Measurements from ENCODE around the gene BEAN1. TPM values are rescaled to one million over a fixed set of nuclear protein-coding genes. Genes with fewer than 3 reads are reported as not detected.

The BEAN1 gene
- total RNA-seq, 1 donor from 2014 or later = not detected

DNA sequence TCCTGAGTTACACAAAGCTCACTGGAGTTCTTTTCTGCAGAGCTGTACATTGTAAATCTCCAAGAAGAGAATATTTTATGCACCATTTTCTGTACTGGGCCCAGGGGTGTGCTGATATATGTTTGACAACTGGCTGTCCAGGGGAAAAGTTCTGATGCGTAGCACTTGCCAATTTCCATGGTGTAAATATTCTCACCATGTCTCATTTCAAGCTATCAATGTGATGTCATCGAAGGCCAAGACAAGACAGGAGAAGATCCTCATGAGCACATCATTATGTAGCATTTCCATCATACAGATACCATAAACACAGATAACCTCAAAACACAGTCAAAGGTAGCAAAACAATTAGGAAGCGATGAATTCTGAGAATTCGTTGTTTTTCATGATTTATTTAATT, 41.7 kb upstream of the BEAN1 start:
- H3K9ac ChIP-seq (ENCODE audit: low read depth in 1 of 3, low read length in 3 of 3) = no peak overlapping the region
- H3K27me3 ChIP-seq (ENCODE audit: control insufficient read depth in 3 of 3, insufficient read depth in 3 of 3, low read length in 3 of 3) = peaks cover 0 to 8% (median 0%) of the 10 kb centered on the region in 3 donors
- no peak overlapping the region for H3K27ac ChIP-seq (ENCODE audit: low read depth, low read length)
- H3K9me3 ChIP-seq (ENCODE audit: control insufficient read depth in 3 of 3, low read length in 3 of 3) = no peaks in the 10 kb centered on the region
- H3K4me3 ChIP-seq (ENCODE audit: low read length in 3 of 3) = no peak overlapping the region
- H3K36me3 ChIP-seq (ENCODE audit: control insufficient read depth in 3 of 3, insufficient read depth in 3 of 3, low read length in 3 of 3) = peaks cover 0 to 6% (median 4%) of the 10 kb centered on the region in 3 donors
- peaks cover 11 to 23% (median 17%) of the 10 kb centered on the region in 3 donors for H3K4me1 ChIP-seq (ENCODE audit: control insufficient read depth in 3 of 3, insufficient read depth in 3 of 3, low read length in 3 of 3)

DNA sequence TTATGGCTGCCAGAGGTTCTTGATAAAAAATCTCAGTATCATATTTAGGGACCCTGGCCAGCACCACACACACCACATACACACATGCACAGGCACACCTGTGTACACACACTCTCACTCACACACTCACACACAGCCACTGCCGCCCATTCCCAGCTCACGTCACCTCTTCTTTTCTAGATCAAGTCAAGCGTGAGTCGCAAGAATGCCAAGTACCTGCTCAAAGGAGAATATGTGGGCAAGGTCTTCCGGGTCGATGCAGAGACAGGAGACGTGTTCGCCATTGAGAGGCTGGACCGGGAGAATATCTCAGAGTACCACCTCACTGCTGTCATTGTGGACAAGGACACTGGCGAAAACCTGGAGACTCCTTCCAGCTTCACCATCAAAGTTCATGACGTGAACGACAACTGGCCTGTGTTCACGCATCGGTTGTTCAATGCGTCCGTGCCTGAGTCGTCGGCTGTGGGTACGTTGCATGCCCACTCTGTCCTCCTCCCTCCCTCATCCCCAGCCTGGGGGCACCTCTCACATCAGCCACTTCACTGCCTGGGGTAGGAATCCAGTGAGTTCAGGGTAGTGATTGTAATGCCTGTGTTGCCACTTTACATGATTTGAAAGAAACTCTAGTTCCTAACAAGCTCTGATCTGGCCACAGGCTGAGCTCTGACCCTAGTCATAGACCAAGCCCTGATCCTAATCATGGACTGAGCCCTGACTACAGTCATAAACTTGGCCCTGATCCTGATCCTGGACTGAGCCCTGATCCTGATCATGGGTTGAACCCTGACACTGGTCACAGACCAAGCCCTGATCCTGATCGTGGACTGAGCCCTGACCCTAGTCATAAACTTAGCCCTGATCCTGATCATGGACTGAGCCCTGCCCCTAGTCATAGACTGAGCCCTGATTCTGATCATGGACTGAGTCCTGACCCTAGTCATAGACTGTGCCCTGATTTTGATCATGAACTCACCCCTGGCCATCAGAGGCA, 40.2 kb upstream of the BEAN1 start:
- H3K9me3 ChIP-seq (ENCODE audit: control insufficient read depth in 3 of 3, low read length in 3 of 3) = no peaks in the 10 kb centered on the region
- peaks cover 9 to 21% (median 14%) of the 10 kb centered on the region in 3 donors for H3K4me1 ChIP-seq (ENCODE audit: control insufficient read depth in 3 of 3, insufficient read depth in 3 of 3, low read length in 3 of 3)
- no peak overlapping the region for H3K27ac ChIP-seq (ENCODE audit: low read depth, low read length)
- H3K36me3 ChIP-seq (ENCODE audit: control insufficient read depth in 3 of 3, insufficient read depth in 3 of 3, low read length in 3 of 3) = peaks cover 0 to 8% (median 4%) of the 10 kb centered on the region in 3 donors
- peaks cover 0 to 8% (median 0%) of the 10 kb centered on the region in 3 donors for H3K27me3 ChIP-seq (ENCODE audit: control insufficient read depth in 3 of 3, insufficient read depth in 3 of 3, low read length in 3 of 3)
- no peak overlapping the region for H3K9ac ChIP-seq (ENCODE audit: low read depth in 1 of 3, low read length in 3 of 3)
- no peak overlapping the region for H3K4me3 ChIP-seq (ENCODE audit: low read length in 3 of 3)

DNA sequence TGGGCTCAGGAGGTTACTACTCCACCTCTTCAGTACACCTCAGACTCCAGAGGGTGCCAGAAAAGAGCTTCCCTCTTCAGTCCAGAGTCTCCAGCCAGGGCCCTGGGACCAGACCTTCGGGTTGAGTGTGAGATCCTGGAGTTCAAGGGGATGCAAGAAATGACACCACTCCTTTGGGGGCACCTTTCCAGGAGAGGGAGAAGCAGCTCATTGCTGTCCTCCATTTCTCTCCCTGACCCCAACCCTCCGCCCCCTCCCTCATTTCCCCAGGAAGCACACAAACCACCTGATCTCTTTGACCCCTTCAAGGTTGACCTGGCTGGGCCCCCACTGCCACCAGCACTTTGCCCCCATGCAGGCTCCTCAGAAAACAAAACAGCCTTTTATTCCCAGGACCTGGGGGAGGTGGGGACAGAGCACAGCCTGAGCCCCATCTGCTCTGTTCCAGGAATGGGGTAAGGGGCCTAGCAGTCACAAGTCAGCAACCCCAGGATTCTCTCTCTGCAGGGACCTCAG, 39.2 kb upstream of the BEAN1 start:
- H3K4me3 ChIP-seq (ENCODE audit: low read length in 3 of 3) = no peak overlapping the region
- H3K9me3 ChIP-seq (ENCODE audit: control insufficient read depth in 3 of 3, low read length in 3 of 3) = no peaks in the 10 kb centered on the region
- H3K4me1 ChIP-seq (ENCODE audit: control insufficient read depth in 3 of 3, insufficient read depth in 3 of 3, low read length in 3 of 3) = peaks cover 5 to 19% (median 14%) of the 10 kb centered on the region in 3 donors
- H3K9ac ChIP-seq (ENCODE audit: low read depth in 1 of 3, low read length in 3 of 3) = no peak overlapping the region
- H3K27me3 ChIP-seq (ENCODE audit: control insufficient read depth in 3 of 3, insufficient read depth in 3 of 3, low read length in 3 of 3) = peaks cover 0 to 8% (median 0%) of the 10 kb centered on the region in 3 donors
- H3K36me3 ChIP-seq (ENCODE audit: control insufficient read depth in 3 of 3, insufficient read depth in 3 of 3, low read length in 3 of 3) = peaks cover 0 to 8% (median 4%) of the 10 kb centered on the region in 3 donors
- H3K27ac ChIP-seq (ENCODE audit: low read depth, low read length) = no peak overlapping the region

DNA sequence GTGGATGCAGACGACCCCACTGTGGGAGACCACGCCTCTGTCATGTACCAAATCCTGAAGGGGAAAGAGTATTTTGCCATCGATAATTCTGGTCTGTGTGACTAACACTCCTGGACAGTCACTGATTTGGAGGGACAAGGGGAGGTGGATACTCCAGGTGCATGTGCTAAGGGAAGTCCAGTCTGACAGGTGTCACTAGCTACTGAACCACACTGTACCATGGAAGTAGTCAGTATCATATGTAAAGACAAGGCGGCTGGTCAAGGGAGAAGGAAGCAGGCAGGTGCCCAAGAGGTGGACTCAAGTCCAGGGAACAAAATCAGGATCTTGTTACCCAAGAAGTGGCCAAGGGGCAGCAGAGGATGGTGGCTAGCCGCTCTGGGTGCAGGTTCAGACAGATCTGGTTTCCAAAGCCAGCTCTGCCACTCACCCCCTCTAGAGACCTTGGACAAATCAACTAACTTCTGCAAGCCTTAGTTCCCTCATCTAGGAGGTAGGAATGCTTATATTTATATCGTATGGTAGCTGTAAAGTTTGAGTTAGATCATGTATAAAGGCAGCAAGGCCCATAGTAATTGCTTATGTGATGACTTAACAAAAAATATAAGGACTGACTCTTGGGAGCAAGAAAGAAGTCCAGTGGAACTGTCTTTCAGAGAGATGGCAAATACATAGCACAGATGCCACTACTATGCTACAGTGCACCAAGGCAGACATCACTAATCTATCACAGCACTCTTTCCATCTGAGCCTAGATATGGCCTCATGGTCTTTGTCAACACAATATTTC, 38.5 kb upstream of the BEAN1 start:
- Histone ChIP-seq H3K27ac (ENCODE audit: low read depth, low read length) (no peak overlapping the region), H3K4me3 (ENCODE audit: low read length in 3 of 3) (no peak overlapping the region), H3K4me1 (ENCODE audit: control insufficient read depth in 3 of 3, insufficient read depth in 3 of 3, low read length in 3 of 3) (peaks cover 4 to 17% (median 11%) of the 10 kb centered on the region in 3 donors), H3K9ac (ENCODE audit: low read depth in 1 of 3, low read length in 3 of 3) (no peak overlapping the region), H3K27me3 (ENCODE audit: control insufficient read depth in 3 of 3, insufficient read depth in 3 of 3, low read length in 3 of 3) (peaks cover 0 to 8% (median 0%) of the 10 kb centered on the region in 3 donors), H3K36me3 (ENCODE audit: control insufficient read depth in 3 of 3, insufficient read depth in 3 of 3, low read length in 3 of 3) (peaks cover 0 to 8% (median 4%) of the 10 kb centered on the region in 3 donors), H3K9me3 (ENCODE audit: control insufficient read depth in 3 of 3, low read length in 3 of 3) (no peaks in the 10 kb centered on the region)

DNA sequence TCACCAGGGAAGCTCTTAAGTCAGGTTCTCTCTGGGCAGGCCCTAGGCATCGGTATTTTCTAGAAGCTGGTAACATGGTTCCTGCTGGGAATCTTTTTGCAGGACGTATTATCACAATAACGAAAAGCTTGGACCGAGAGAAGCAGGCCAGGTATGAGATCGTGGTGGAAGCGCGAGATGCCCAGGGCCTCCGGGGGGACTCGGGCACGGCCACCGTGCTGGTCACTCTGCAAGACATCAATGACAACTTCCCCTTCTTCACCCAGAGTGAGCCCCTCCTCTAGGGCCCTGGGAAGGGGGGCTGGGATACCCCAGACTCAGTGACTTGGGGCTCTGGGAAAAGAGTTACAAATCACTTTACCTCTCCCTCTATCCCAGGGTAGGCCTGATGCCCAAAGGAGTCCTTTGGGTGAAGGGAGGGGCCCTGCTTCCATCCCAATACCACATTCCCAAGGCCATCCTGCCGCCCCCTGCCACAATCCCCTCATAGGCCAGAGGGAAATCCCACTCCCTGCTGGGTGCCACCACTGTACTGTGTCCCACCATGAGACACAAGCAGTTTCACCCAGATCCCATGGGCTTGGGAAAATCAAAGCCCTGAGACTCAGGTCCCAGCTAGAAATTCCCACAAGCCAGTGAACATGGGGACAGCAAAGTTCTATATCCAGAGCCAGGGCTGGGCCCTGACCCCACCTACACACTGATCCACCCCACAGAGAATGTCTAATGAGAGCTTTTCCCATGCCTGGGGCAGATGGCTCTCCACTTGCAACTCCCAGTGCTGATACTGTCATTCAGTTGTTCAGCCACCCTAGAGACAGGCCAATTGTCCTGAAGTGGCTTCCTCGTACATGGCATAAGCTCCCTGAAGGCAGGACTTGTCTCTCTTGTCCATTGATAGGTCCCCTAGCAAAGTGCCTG, 37.6 kb upstream of the BEAN1 start:
- H3K4me1 ChIP-seq (ENCODE audit: control insufficient read depth in 3 of 3, insufficient read depth in 3 of 3, low read length in 3 of 3) = peaks cover 4 to 15% (median 9%) of the 10 kb centered on the region in 3 donors

DNA sequence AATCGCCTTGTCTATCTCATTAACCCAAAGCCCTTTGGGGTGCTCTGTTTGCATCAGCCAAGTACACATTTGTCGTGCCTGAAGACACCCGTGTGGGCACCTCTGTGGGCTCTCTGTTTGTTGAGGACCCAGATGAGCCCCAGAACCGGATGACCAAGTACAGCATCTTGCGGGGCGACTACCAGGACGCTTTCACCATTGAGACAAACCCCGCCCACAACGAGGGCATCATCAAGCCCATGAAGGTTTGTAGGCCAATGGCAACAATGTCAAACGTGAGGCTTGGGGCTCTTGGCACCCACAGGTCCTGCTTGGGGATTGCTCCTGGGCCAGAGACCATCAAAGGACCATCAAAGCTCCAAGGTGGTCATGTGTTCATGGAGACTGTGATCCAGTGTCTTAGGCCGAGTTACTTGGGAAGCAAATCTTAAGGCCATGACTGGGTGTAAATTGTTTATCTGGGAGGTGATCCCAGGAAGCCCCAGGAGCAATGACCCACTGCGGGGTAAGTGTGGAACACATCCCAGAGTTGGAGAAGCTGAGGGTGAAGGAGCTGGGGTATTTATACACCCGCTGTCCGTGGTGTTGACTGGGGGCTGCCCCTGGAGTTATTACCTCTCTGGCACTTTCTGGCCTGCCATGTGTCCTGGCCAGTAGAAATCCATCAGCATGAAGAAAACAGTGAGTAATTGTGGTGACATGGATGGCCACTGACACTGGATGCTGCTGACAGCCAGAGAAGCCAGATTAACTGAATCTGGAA, 36.6 kb upstream of the BEAN1 start:
- Histone ChIP-seq H3K4me3 (ENCODE audit: low read length in 3 of 3) (no peak overlapping the region), H3K9ac (ENCODE audit: low read depth in 1 of 3, low read length in 3 of 3) (no peak overlapping the region), H3K36me3 (ENCODE audit: control insufficient read depth in 3 of 3, insufficient read depth in 3 of 3, low read length in 3 of 3) (peaks cover 0 to 8% (median 4%) of the 10 kb centered on the region in 3 donors), H3K27me3 (ENCODE audit: control insufficient read depth in 3 of 3, insufficient read depth in 3 of 3, low read length in 3 of 3) (peaks cover 0 to 8% (median 0%) of the 10 kb centered on the region in 3 donors), H3K27ac (ENCODE audit: low read depth, low read length) (no peak overlapping the region), H3K4me1 (ENCODE audit: control insufficient read depth in 3 of 3, insufficient read depth in 3 of 3, low read length in 3 of 3) (peaks cover 4 to 15% (median 9%) of the 10 kb centered on the region in 3 donors), H3K9me3 (ENCODE audit: control insufficient read depth in 3 of 3, low read length in 3 of 3) (no peaks in the 10 kb centered on the region)

More for the DNA sequence above, 37.6 kb upstream of the BEAN1 start:
- peaks cover 0 to 8% (median 0%) of the 10 kb centered on the region in 3 donors for H3K27me3 ChIP-seq (ENCODE audit: control insufficient read depth in 3 of 3, insufficient read depth in 3 of 3, low read length in 3 of 3)
- H3K9ac ChIP-seq (ENCODE audit: low read depth in 1 of 3, low read length in 3 of 3) = no peak overlapping the region
- H3K27ac ChIP-seq (ENCODE audit: low read depth, low read length) = no peak overlapping the region
- H3K4me3 ChIP-seq (ENCODE audit: low read length in 3 of 3) = no peak overlapping the region
- H3K9me3 ChIP-seq (ENCODE audit: control insufficient read depth in 3 of 3, low read length in 3 of 3) = no peaks in the 10 kb centered on the region
- peaks cover 0 to 8% (median 4%) of the 10 kb centered on the region in 3 donors for H3K36me3 ChIP-seq (ENCODE audit: control insufficient read depth in 3 of 3, insufficient read depth in 3 of 3, low read length in 3 of 3)

DNA sequence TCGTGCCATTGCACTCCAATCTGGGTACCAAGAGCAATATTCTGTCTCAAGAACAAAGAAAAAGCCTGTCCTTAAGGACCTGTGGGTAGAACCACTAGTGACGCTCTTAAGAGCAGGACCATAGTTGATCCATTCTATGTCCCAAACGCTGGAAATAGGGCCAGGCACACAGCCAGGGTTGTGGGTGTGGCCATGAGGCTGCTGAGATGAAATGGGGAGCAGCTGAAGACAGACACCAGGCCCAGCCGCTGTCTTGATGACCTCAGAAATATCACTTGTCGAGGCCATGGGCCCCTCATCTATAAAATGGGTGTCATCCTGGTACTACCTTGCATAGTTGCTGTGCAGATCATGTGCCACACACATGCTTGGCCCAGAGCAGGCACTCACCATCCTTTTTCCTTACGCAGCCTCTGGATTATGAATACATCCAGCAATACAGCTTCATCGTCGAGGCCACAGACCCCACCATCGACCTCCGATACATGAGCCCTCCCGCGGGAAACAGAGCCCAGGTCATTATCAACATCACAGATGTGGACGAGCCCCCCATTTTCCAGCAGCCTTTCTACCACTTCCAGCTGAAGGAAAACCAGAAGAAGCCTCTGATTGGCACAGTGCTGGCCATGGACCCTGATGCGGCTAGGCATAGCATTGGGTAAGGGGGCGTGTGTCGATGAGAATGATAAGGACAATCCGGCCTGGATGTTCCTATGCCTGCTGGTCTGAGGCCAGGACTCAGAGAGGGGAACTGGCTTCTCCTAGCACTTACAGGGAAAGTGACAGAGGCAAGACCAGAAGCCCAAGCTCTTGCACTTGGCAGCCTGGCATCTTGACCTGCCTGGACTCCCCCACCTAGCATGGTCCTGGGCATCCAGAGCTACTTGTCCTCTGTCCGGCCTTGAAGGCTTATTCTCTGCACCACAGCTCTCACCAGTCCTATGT, 35.1 kb upstream of the BEAN1 start:
- Histone ChIP-seq H3K9me3 (ENCODE audit: control insufficient read depth in 3 of 3, low read length in 3 of 3) (no peaks in the 10 kb centered on the region), H3K27me3 (ENCODE audit: control insufficient read depth in 3 of 3, insufficient read depth in 3 of 3, low read length in 3 of 3) (peaks cover 0 to 4% (median 0%) of the 10 kb centered on the region in 3 donors), H3K4me3 (ENCODE audit: low read length in 3 of 3) (no peak overlapping the region), H3K27ac (ENCODE audit: low read depth, low read length) (no peak overlapping the region), H3K9ac (ENCODE audit: low read depth in 1 of 3, low read length in 3 of 3) (no peak overlapping the region), H3K4me1 (ENCODE audit: control insufficient read depth in 3 of 3, insufficient read depth in 3 of 3, low read length in 3 of 3) (peaks cover 0 to 9% (median 6%) of the 10 kb centered on the region in 3 donors), H3K36me3 (ENCODE audit: control insufficient read depth in 3 of 3, insufficient read depth in 3 of 3, low read length in 3 of 3) (peaks cover 0 to 9% (median 4%) of the 10 kb centered on the region in 3 donors)
